Raji (cell line): ENCODE measurements around the gene CSMD2.

ENCODE experiments used
- POLR2A ChIP-seq: IDR thresholded peaks from 2 replicates; pipeline ENCODE4 v1.6.1; 2011; ENCODE audit warnings: low read depth, low read length, control low read depth; ENCODE audit not compliant: insufficient read depth

CSMD2 gene

DNA sequence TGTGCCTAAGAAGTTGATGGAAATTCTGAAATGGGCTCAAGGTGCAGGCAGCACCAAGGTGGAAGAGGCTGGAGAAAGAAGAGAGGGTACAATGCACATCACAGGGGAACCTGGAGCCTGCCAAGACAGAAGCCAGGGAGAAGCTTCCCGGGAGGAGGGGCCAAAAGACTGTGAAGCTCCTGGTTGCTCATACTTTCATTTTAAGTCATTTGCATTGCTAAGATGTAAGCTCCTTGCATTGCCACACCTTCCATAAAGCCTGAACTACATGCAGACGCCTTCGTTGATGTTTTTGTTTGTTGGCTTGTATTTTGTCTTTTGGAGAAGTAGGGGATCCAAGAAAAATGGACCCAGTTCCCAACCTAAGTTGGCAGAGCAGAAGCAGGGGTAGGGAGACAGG is 232.2 kb downstream of the CSMD2 start:
- TF ChIP-seq POLR2A, result no peak

- no peak for TF ChIP-seq POLR2A
Observed at GRCh38 chr1:33931111-33931475, 233.9 kb downstream of the CSMD2 start.

GRCh38 chr1:33930346-33931110 is 234.5 kb downstream of the CSMD2 start:
- no peak for TF ChIP-seq POLR2A

DNA sequence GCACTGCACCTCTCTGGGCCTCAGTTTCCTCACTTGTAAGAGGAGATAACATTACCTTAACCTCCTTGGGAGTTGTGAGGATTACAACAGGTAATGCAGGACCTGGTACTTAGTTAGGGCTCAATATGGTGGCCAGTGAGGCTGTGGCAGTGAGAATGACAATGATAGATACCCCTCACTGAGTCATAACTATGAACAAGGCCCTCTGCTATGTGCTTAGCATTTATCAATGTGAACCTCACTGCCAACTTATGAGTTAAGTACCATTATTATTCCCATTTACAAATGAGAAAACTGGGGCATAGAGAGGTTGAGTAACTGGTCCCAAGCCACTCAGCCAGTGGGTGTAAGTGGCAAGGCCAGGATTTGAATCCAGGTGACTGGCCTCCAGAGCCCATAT is 236.8 kb downstream of the CSMD2 start:
- TF ChIP-seq POLR2A, result no peak

DNA sequence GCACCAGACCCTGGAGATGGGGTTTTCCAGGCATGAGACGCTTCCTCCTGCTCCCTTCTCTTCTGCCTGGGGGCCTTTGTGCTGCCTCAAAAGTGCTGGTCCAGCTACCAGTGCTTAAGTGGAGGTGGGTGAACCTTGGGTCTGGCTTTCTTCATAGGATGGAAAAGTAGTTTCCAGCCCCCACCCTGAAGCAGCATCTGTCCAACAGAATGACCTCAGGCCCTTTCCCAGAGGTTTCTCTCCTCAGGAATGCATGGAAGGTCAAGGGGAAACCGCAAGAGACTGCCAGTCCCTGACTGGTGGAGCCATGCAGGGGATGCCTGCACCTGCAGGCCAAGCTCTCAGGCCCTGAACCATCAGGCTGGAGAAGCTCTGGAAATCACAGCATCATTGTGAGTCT is 237.3 kb downstream of the CSMD2 start:
- no peak for TF ChIP-seq POLR2A

- no peak for TF ChIP-seq POLR2A
Observed at GRCh38 chr1:33925586-33925985, 239.4 kb downstream of the CSMD2 start.

DNA sequence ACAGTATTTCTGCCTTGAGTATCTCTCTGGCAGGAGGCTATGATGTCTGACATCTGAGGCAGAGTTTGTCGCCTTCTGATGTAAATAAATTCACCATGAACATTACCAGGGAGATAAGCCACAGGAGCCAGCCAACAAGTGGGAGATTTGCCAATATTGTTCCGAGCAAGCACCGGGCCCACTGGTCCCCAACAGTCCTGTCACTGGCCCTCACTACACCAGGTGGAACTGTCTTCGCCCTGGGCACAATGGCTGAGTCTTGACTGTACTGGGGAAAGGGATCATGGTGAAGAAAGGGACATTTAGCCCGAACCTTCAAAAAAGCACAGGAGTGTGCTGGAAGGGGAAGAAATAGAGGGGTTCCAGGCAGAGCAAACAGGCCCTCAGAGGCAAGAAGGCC is 243.7 kb downstream of the CSMD2 start:
- no peak for TF ChIP-seq POLR2A

DNA sequence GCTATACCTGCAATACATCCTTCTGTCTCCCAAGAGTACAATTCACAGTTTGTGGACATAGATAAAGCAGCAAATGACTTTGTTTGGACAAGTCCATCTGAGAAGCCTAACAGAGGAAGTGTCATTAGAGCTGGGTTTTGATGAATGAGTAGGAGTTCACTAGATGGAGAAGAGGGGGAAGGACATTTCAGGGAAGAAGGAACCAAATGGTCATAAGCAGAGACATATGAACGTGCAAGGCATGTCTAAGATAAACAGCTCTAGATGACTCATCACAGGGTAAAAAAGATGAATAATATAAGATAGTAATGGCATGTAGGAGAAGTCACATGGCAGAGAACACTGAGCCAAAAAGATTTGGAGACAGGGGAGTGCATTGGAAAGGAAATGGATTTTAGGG is 246.7 kb downstream of the CSMD2 start:
- no peak for TF ChIP-seq POLR2A

GRCh38 chr1:33916786-33917185 is 248.2 kb downstream of the CSMD2 start:
- TF ChIP-seq POLR2A, result no peak

GRCh38 chr1:33914531-33914930 is 250.5 kb downstream of the CSMD2 start:
- TF ChIP-seq POLR2A, result no peak

GRCh38 chr1:33908324-33908956 is 256.6 kb downstream of the CSMD2 start:
- TF ChIP-seq POLR2A, result no peak

DNA sequence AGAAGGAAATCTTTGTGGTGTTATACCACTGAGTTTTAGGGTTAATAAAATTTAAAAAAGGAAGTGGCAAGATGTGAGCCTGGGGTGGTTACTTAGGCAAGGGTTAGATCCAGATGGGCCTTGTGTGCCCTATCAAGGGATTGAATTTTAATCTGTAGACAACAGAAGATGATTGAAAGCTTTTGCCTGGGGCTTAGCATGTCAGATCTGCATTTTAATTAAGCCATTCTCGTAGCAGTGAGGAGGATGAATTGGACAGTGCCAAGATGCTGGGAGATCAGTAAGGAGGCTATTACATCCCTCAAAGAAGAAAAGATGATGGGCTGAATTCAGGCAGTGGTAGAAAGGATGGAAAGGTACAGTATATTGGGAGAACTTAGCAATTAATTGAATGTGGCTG is 258.9 kb downstream of the CSMD2 start:
- no peak for TF ChIP-seq POLR2A

DNA sequence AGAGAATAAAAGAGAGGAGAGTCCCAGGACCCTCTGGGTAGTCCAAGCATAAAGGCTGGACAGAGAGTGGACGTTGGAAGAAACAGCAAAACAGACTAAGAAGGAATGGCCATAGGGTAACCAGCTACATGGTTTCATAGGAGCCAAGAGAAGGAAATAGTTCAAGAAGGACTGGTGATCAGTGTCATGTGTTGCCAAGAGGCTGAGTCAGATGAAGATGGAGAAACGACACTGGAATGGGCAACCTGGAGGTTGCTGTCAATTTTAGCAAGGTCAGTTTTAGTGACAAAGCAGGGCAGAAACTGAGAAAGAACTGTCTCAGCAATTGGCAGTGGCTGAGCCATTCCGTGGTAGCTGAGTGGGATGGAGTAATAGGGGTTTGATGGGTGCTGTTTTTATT is 259.8 kb downstream of the CSMD2 start:
- no peak for TF ChIP-seq POLR2A

DNA sequence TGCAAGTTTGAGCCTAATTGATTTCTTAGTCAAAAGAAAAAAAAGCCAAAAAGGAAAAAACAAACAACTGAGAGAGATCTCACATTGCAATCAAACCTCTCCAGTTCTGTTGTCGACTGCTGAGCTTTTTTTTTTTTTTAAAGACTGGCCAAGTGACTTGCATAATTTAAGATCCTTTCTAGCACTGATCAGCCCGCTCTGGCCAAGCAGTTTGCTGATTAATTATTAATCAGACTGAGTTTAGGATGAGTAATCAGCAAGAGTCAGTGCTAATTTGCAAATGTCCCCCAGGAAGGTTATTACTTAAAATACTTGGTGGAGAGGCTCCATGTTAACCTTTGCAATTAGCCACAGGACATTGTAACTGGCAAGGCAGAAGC is 261.8 kb downstream of the CSMD2 start:
- TF ChIP-seq POLR2A, result no peak

DNA sequence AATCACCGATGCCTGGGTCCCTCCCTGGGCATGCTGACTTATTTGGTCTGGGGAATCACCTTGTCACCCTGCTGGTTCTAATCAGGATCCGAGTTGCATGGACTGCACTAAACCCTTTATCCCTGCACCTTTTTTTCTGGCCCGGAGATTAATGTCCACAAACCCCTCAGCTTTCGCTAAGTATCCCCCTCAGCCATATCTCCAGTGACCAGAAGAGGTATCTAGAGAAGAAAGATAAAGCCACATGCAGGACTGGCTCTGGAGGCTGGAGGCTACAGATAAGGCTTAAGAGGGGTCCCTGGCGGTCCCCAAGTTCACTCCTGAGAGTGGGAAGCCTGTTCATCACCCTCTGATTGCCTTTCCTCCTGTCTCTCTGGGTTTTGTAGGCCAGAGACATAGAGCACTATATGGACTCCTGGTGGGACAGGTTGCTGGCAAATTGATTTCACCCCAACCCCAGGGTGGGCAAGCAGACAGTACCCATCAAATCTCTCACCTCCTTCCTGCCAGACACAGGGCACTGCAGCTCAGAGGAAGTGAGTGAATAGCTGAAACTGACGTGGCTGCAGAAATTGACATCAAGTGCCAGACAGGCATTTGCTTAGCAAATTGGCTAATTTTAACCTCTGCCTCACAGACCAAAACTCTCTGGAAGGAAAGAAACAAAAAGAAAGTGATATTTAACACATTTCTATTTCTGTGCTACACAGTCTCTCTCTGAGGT is 262.4 kb downstream of the CSMD2 start:
- TF ChIP-seq POLR2A, result peak; percentile 61; the same call in 1 of the 2 replicates

- TF ChIP-seq POLR2A, result no peak
Observed at GRCh38 chr1:33899746-33900145, 265.3 kb downstream of the CSMD2 start.
